Measurements from ENCODE around the gene GRAP2. TPM values are rescaled to one million over a fixed set of nuclear protein-coding genes. Genes with fewer than 3 reads are reported as not detected.

The GRAP2 gene
- total RNA-seq, 1 donor from 2014 or later = 0.24 TPM

GRCh38 chr22:39908737-39909136, 7.9 kb downstream of the GRAP2 start:
- Mint-ChIP-seq H3K4me3 (no peak overlapping the region), H3K27me3 (peaks cover 22% of the 10 kb centered on the region), H3K36me3 (no peaks in the 10 kb centered on the region), H3K9me3 (no peaks in the 10 kb centered on the region), H3K27ac (no peak overlapping the region), H3K4me1 (ENCODE audit: unreplicated experiment) (peaks cover 2% of the 10 kb centered on the region)
- no peak for DNase-seq (ENCODE audit: extremely low spot score, unreplicated experiment)
- no peak for TF ChIP-seq CTCF (conservative IDR thresholded peaks at IDR 0.05)

- DNase-seq (ENCODE audit: extremely low spot score, unreplicated experiment) = no peak
- TF ChIP-seq CTCF (conservative IDR thresholded peaks at IDR 0.05) = no peak
- Mint-ChIP-seq H3K4me3 (no peak overlapping the region), H3K36me3 (no peaks in the 10 kb centered on the region), H3K27ac (no peak overlapping the region), H3K4me1 (ENCODE audit: unreplicated experiment) (peaks cover 10% of the 10 kb centered on the region), H3K9me3 (no peaks in the 10 kb centered on the region), H3K27me3 (peaks cover 36% of the 10 kb centered on the region)
Observed at GRCh38 chr22:39910876-39911613, 10.2 kb downstream of the GRAP2 start.

- no peak overlapping the region for H3K4me3 Mint-ChIP-seq
- DNase-seq (ENCODE audit: extremely low spot score, unreplicated experiment) = no peak
- H3K36me3 Mint-ChIP-seq = no peaks in the 10 kb centered on the region
- H3K4me1 Mint-ChIP-seq (ENCODE audit: unreplicated experiment) = peaks cover 10% of the 10 kb centered on the region
- H3K27ac Mint-ChIP-seq = no peak overlapping the region
- no peaks in the 10 kb centered on the region for H3K9me3 Mint-ChIP-seq
- no peak for TF ChIP-seq CTCF (conservative IDR thresholded peaks at IDR 0.05)
- H3K27me3 Mint-ChIP-seq = peaks cover 37% of the 10 kb centered on the region
Observed at GRCh38 chr22:39913321-39913720, 12.4 kb downstream of the GRAP2 start.

GRCh38 chr22:39913886-39914285, 13.0 kb downstream of the GRAP2 start:
- Mint-ChIP-seq H3K4me1 (ENCODE audit: unreplicated experiment) (peaks cover 10% of the 10 kb centered on the region), H3K27ac (no peak overlapping the region), H3K27me3 (peaks cover 32% of the 10 kb centered on the region), H3K4me3 (no peak overlapping the region), H3K9me3 (no peaks in the 10 kb centered on the region), H3K36me3 (no peaks in the 10 kb centered on the region)
- no peak for DNase-seq (ENCODE audit: extremely low spot score, unreplicated experiment)
- TF ChIP-seq CTCF (conservative IDR thresholded peaks at IDR 0.05) = no peak

- no peak overlapping the region for H3K4me3 Mint-ChIP-seq
- no peak overlapping the region for H3K27ac Mint-ChIP-seq
- no peaks in the 10 kb centered on the region for H3K9me3 Mint-ChIP-seq
- no peak for TF ChIP-seq CTCF (conservative IDR thresholded peaks at IDR 0.05)
- peaks cover 10% of the 10 kb centered on the region for H3K4me1 Mint-ChIP-seq (ENCODE audit: unreplicated experiment)
- DNase-seq (ENCODE audit: extremely low spot score, unreplicated experiment) = no peak
- peaks cover 30% of the 10 kb centered on the region for H3K27me3 Mint-ChIP-seq
- H3K36me3 Mint-ChIP-seq = no peaks in the 10 kb centered on the region
Observed at GRCh38 chr22:39914584-39914983, 13.7 kb downstream of the GRAP2 start.

Data from type B pancreatic cell (in vitro differentiated cells).